Smooth muscle cell (in vitro differentiated cells): Measurements from ENCODE around the gene SHC2. TPM values are rescaled to one million over a fixed set of nuclear protein-coding genes. Genes with fewer than 3 reads are reported as not detected.

Source experiments
- DNase-seq: peaks from one replicate; lab custom pipeline; 2025; ENCODE audit not compliant: unreplicated experiment; lab: John Stamatoyannopoulos, UW
- H2AFZ ChIP-seq: fragments of 200-600 bp; sonication (generic); 2 replicates; pipeline ENCODE4 v1.6.0; 2016; ENCODE audit warnings: antibody characterized with exemption, low read depth, mild to moderate bottlenecking
- H3F3A ChIP-seq: fragments of 200-600 bp; sonication (generic); 2 replicates; pipeline ENCODE4 v1.6.0; 2017; ENCODE audit warnings: antibody characterized with exemption, low read depth
- H3K27ac ChIP-seq: fragments of 200-600 bp; sonication (generic); 2 replicates; pipeline ENCODE4 v1.5.1; 2016; ENCODE audit warnings: low read depth, mild to moderate bottlenecking
- H3K27me3 ChIP-seq: fragments of 200-600 bp; sonication (generic); 2 replicates; pipeline ENCODE4 v1.6.1; 2016; ENCODE audit warnings: low read depth, mild to moderate bottlenecking
- H3K36me3 ChIP-seq: fragments of 200-600 bp; sonication (generic); 2 replicates; pipeline ENCODE4 v1.5.1; 2016; ENCODE audit warnings: low read depth
- H3K4me1 ChIP-seq: fragments of 200-600 bp; sonication (generic); 2 replicates; pipeline ENCODE4 v1.5.1; 2016; ENCODE audit warnings: low read depth
- H3K4me2 ChIP-seq: fragments of 200-600 bp; sonication (generic); 2 replicates; pipeline ENCODE4 v1.6.0; 2016; ENCODE audit warnings: mild to moderate bottlenecking
- H3K4me3 ChIP-seq: fragments of 200-600 bp; sonication (generic); 2 replicates; pipeline ENCODE4 v1.5.1; 2016; ENCODE audit warnings: mild to moderate bottlenecking
- H3K79me2 ChIP-seq: fragments of 200-600 bp; sonication (generic); 2 replicates; pipeline ENCODE4 v1.6.0; 2016; ENCODE audit warnings: low read depth, mild to moderate bottlenecking
- H3K9ac ChIP-seq: fragments of 200-600 bp; sonication (generic); 2 replicates; pipeline ENCODE4 v1.6.0; 2016; ENCODE audit warnings: low read depth
- H3K9me3 ChIP-seq: fragments of 200-600 bp; sonication (generic); replicated peaks from 2 replicates; pipeline ENCODE4 v1.5.1; 2016; ENCODE audit warnings: low read depth
- H4K20me1 ChIP-seq: fragments of 200-600 bp; sonication (generic); 2 replicates; pipeline ENCODE4 v1.6.0; 2016; ENCODE audit warnings: low read depth
- WGBS: methylation state at CpG from one replicate; pipeline ENCODE4 v1.1.7; 2016; ENCODE audit warnings: low lambda C conversion rate; 5-methylcytosine and 5-hydroxymethylcytosine counted together
- polyA plus RNA-seq: library from polyadenylated mRNA; unstranded; fragments of >200 nt; fragmentation: Nextera tagmentation; extraction: Ambion mirVana; gene quantifications from 2 replicates; pipeline ENCODE4 v1.2.1, GENCODE V29; 2016
- total RNA-seq: library from RNA; depleted of rRNA; stranded (reverse); fragments of >200 nt; gene quantifications from 2 replicates; pipeline ENCODE4 v1.2.3, GENCODE V29; 2014
- TF ChIP-seq, protein P1 (sequence below): fragments of 200-600 bp; sonication (generic); IDR thresholded peaks from 2 replicates; pipeline ENCODE4 v1.5.1; 2017; ENCODE audit warnings: borderline replicate concordance, mild to moderate bottlenecking, antibody characterized with exemption; ENCODE audit not compliant: insufficient read depth, poor library complexity, severe bottlenecking

Gene SHC2
- total and polyA plus RNA-seq, 2 experiments from 2014 or later, result 15.6 to 29.3 TPM

DNA sequence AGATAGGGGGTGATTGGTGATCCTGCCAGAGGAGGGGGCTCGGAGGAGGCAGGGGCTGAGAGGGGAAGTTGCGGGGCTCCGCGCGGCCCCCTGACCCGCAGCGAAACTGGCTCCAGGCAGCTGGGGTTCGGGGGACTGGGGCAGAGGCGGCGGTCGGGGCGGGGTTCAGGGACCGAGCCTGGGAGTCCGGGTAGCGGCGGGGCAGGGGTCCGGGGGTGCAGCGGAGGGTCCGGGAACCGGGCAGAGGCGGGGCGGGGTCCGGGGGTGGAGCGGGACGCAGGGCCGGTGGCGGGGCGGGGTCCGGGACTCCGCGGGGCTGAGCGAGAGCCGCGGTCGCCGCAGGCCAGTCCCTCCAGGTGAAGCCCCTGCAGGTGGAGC, 36.6 kb upstream of the SHC2 start:
- Histone ChIP-seq H3K79me2 (no peaks in the 10 kb centered on the region), H3K27ac (no peak overlapping the region), H2AFZ (no peak overlapping the region), H3F3A (no peaks in the 10 kb centered on the region), H4K20me1 (no peaks in the 10 kb centered on the region), H3K4me2 (peak overlapping the region; percentile 44), H3K27me3 (peaks cover 32% of the 10 kb centered on the region), H3K9me3 (no peaks in the 10 kb centered on the region), H3K4me1 (no peaks in the 10 kb centered on the region), H3K4me3 (no peak overlapping the region), H3K36me3 (no peaks in the 10 kb centered on the region), H3K9ac (no peak overlapping the region)
- 0% methylated on average over 9 of the region's 36 CpGs for WGBS
- TF ChIP-seq, protein P1, sequence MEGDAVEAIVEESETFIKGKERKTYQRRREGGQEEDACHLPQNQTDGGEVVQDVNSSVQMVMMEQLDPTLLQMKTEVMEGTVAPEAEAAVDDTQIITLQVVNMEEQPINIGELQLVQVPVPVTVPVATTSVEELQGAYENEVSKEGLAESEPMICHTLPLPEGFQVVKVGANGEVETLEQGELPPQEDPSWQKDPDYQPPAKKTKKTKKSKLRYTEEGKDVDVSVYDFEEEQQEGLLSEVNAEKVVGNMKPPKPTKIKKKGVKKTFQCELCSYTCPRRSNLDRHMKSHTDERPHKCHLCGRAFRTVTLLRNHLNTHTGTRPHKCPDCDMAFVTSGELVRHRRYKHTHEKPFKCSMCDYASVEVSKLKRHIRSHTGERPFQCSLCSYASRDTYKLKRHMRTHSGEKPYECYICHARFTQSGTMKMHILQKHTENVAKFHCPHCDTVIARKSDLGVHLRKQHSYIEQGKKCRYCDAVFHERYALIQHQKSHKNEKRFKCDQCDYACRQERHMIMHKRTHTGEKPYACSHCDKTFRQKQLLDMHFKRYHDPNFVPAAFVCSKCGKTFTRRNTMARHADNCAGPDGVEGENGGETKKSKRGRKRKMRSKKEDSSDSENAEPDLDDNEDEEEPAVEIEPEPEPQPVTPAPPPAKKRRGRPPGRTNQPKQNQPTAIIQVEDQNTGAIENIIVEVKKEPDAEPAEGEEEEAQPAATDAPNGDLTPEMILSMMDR, result no peak
- no peak for DNase-seq

DNA sequence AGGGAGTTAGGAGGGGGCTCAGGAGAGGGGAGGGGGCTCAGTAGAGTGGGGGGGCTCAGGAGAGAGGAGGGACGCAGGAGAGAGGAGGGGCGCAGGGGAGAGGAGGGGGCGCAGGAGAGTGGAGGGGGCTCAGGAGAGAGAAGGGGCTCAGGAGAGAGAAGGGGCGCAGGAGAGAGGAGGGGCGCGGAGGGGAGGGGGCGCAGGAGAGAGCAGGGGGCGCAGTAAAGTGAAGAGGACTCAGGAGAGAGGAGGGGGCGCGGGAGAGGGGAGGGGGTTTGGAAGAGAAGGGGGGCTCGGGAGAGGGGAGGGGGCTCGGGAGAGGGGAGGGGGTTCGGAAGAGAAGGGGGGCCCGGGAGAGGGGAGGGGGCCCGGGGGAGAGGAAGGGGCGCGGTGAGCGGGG, 36.2 kb upstream of the SHC2 start:
- H3K36me3 ChIP-seq, result no peaks in the 10 kb centered on the region
- H2AFZ ChIP-seq, result no peak overlapping the region
- H3K9me3 ChIP-seq, result no peaks in the 10 kb centered on the region
- H3F3A ChIP-seq, result no peaks in the 10 kb centered on the region
- peaks cover 32% of the 10 kb centered on the region for H3K27me3 ChIP-seq
- H3K9ac ChIP-seq, result no peak overlapping the region
- H3K4me2 ChIP-seq, result no peak overlapping the region
- no CpG with 5 or more reads among the region's 18 CpGs for WGBS
- H3K79me2 ChIP-seq, result no peaks in the 10 kb centered on the region
- no peaks in the 10 kb centered on the region for H3K4me1 ChIP-seq
- H4K20me1 ChIP-seq, result no peaks in the 10 kb centered on the region
- TF ChIP-seq, protein P1, result no peak
- H3K27ac ChIP-seq, result no peak overlapping the region
- DNase-seq, result no peak
- H3K4me3 ChIP-seq, result no peak overlapping the region

DNA sequence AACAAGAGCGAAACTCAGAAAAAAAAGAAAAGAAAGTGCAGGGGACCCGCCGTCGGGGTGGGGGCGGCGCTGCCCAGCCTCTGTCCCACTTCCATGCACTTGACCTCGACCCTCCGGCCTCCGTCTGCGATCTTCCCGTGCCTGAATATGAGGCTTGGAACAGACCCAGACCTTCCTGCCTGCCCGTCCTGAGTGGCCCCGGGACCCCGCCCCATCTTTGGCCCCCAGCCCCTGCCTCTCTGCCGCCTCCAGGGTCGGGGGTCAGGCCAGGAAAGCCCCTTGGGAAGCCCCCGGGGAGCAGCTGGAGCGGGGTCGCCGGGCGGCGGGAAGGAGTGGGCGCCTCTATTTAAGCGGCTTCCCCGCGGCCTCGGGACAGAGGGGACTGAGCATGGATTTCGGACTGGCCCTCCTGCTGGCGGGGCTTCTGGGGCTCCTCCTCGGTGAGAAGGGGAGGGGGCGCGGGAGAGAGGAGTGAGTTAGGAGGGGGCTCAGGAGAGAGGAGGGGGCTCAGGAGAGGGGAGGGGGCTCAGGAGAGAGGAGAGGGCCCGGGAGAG, 35.4 kb upstream of the SHC2 start, which contains the start of gene MADCAM1:
TSS of gene MADCAM1 (plus strand) at position 375 of the 554 bp plus-strand sequence. CDS start at position 389, 14 bp downstream.
- no peak within 1 kb of the TSS for H3K27ac ChIP-seq
- H3K4me3 ChIP-seq, result no peak within 1 kb of the TSS
- no peaks in the 10 kb centered on the region for H3K4me1 ChIP-seq
- H3K27me3 ChIP-seq, result peaks cover 32% of the 10 kb centered on the region
- TF ChIP-seq, protein P1, result no peak
- no peaks in the 10 kb centered on the region for H3K9me3 ChIP-seq
- H3K9ac ChIP-seq, result no peak within 1 kb of the TSS
- no peaks in the 10 kb centered on the region for H4K20me1 ChIP-seq
- no peaks in the 10 kb centered on the region for H3K36me3 ChIP-seq
- H2AFZ ChIP-seq, result no peak within 1 kb of the TSS
- H3K79me2 ChIP-seq, result no peaks in the 10 kb centered on the region
- peaks cover 1% of the 10 kb centered on the region for H3F3A ChIP-seq
- DNase-seq, result no peak
- no peak within 1 kb of the TSS for H3K4me2 ChIP-seq
- WGBS, result 40% methylated on average over 20 of the region's 33 CpGs
